Thyroid gland (tissue), 4 donors: Measurements from ENCODE around the gene EYA3.

Experiments
- CTCF ChIP-seq, 6 experiments: fragments of 200-600 bp in 3 of 6; fragments of 450-650 bp in 3 of 6; sonication (generic) in 3 of 6; IDR thresholded peaks; one replicate each; pipeline ENCODE4 v1.5.1; 2016 to 2019; ENCODE audit warnings: antibody characterized with exemption in 6 of 6, mild to moderate bottlenecking in 2 of 6, inconsistent platforms in 1 of 6, moderate library complexity in 1 of 6
- POLR2A ChIP-seq, 2 donors: fragments of 450-650 bp; IDR thresholded peaks; one replicate each; pipeline ENCODE4 v1.6.1; 2017; ENCODE audit warnings: antibody characterized with exemption in 2 of 2, mild to moderate bottlenecking in 2 of 2, moderate library complexity in 1 of 2

- TF ChIP-seq CTCF (IDR thresholded peaks at IDR 0.05) (no peak), POLR2A (IDR thresholded peaks at IDR 0.05) (no peak)
These were observed 57.2 kb downstream of the EYA3 start for GRCh38 chr1:28031173-28031572.
